WTC11 (cell line): ENCODE results near the gene ATP9B. TPM values are rescaled to one million over a fixed set of nuclear protein-coding genes. Genes with fewer than 3 reads are reported as not detected.

Source experiments
- CBFB ChIP-seq: sonication (generic); formaldehyde crosslinking; IDR thresholded peaks from 2 replicates; pipeline ENCODE4 v1.8.1; 2022; ENCODE audit warnings: mild to moderate bottlenecking, low read depth, missing genetic modification reagents
- CREM ChIP-seq: sonication (generic); formaldehyde crosslinking; IDR thresholded peaks from 2 replicates; pipeline ENCODE4 v1.8.1; 2022; ENCODE audit warnings: mild to moderate bottlenecking, missing genetic modification reagents, moderate library complexity
- ETV6 ChIP-seq: sonication (generic); formaldehyde crosslinking; IDR thresholded peaks from 2 replicates; pipeline ENCODE4 v1.8.1; 2022; ENCODE audit warnings: mild to moderate bottlenecking, missing genetic modification reagents
- FOXJ3 ChIP-seq: sonication (generic); formaldehyde crosslinking; IDR thresholded peaks from 2 replicates; pipeline ENCODE4 v1.9.0; 2021; ENCODE audit warnings: missing genetic modification reagents, mild to moderate bottlenecking, borderline replicate concordance
- FOXP1 ChIP-seq: sonication (generic); formaldehyde crosslinking; IDR thresholded peaks from 2 replicates; pipeline ENCODE4 v1.8.0; 2022; ENCODE audit warnings: missing genetic modification reagents, mild to moderate bottlenecking, moderate library complexity, borderline replicate concordance
- GRHL2 ChIP-seq: fragments of 250-450 bp; sonication (Bioruptor Pico); IDR thresholded peaks from 2 replicates; pipeline ENCODE4 v1.8.0; 2022; ENCODE audit warnings: mild to moderate bottlenecking, moderate library complexity; ENCODE audit not compliant: insufficient replicate concordance, severe bottlenecking
- HMGA2 ChIP-seq: fragments of 250-450 bp; sonication (Bioruptor Pico); IDR thresholded peaks from 2 replicates; pipeline ENCODE4 v1.4.0; 2021; ENCODE audit warnings: mild to moderate bottlenecking, moderate library complexity
- MAX ChIP-seq: sonication (generic); formaldehyde crosslinking; IDR thresholded peaks from 2 replicates; pipeline ENCODE4 v1.8.0; 2022; ENCODE audit warnings: mild to moderate bottlenecking, missing genetic modification reagents
- NFATC4 ChIP-seq: fragments of 250-450 bp; sonication (Bioruptor Pico); IDR thresholded peaks from 2 replicates; pipeline ENCODE4 v1.9.0; 2021; ENCODE audit warnings: mild to moderate bottlenecking
- NR2C2 ChIP-seq: sonication (generic); formaldehyde crosslinking; IDR thresholded peaks from 2 replicates; pipeline ENCODE4 v1.8.0; 2022; ENCODE audit warnings: mild to moderate bottlenecking, missing genetic modification reagents
- NR3C1 ChIP-seq: sonication (generic); formaldehyde crosslinking; conservative IDR thresholded peaks from 2 replicates; pipeline ENCODE4 v1.8.1; 2023; ENCODE audit warnings: low read depth, mild to moderate bottlenecking, missing genetic modification reagents
- TEAD1 ChIP-seq: sonication (generic); formaldehyde crosslinking; IDR thresholded peaks from 2 replicates; pipeline ENCODE4 v1.8.0; 2022; ENCODE audit warnings: mild to moderate bottlenecking, missing genetic modification reagents
- TP53 ChIP-seq: sonication (generic); formaldehyde crosslinking; IDR thresholded peaks from 2 replicates; pipeline ENCODE4 v1.8.1; 2023; ENCODE audit warnings: mild to moderate bottlenecking, missing genetic modification reagents
- ZBTB21 ChIP-seq: sonication (generic); formaldehyde crosslinking; IDR thresholded peaks from 2 replicates; pipeline ENCODE4 v1.8.1; 2023; ENCODE audit warnings: mild to moderate bottlenecking, missing genetic modification reagents, borderline replicate concordance
- ZNF219 ChIP-seq: sonication (generic); formaldehyde crosslinking; IDR thresholded peaks from 2 replicates; pipeline ENCODE4 v1.8.0; 2023; ENCODE audit warnings: missing genetic modification reagents, mild to moderate bottlenecking, borderline replicate concordance
- ZNF263 ChIP-seq: sonication (generic); formaldehyde crosslinking; IDR thresholded peaks from 2 replicates; pipeline ENCODE4 v1.8.1; 2022; ENCODE audit warnings: low read depth, mild to moderate bottlenecking, moderate library complexity, missing genetic modification reagents
- ZNF317 ChIP-seq: sonication (generic); formaldehyde crosslinking; IDR thresholded peaks from 2 replicates; pipeline ENCODE4 v1.8.1; 2023; ENCODE audit warnings: low read depth, mild to moderate bottlenecking, moderate library complexity, missing genetic modification reagents, borderline replicate concordance
- ZNF416 ChIP-seq: fragments of 250-450 bp; sonication (Bioruptor Pico); IDR thresholded peaks from 2 replicates; pipeline ENCODE4 v1.9.0; 2021; ENCODE audit warnings: mild to moderate bottlenecking, inconsistent platforms
- ZSCAN18 ChIP-seq: fragments of 250-450 bp; sonication (Bioruptor Pico); IDR thresholded peaks from 2 replicates; pipeline ENCODE4 v2.1.2; 2022; ENCODE audit warnings: mild to moderate bottlenecking, moderate library complexity
- total RNA-seq: library from RNA; stranded (reverse); gene quantifications from 3 replicates; pipeline ENCODE4 v1.2.3, GENCODE V29; 2021
- TF ChIP-seq, protein P1 (sequence below): sonication (generic); formaldehyde crosslinking; IDR thresholded peaks from 2 replicates; pipeline ENCODE4 v1.8.1; 2022; ENCODE audit warnings: missing genetic modification reagents, borderline replicate concordance
- TF ChIP-seq, protein P2 (sequence below): sonication (generic); formaldehyde crosslinking; IDR thresholded peaks from 2 replicates; pipeline ENCODE4 v1.8.1; 2023; ENCODE audit warnings: mild to moderate bottlenecking, missing genetic modification reagents
- TF ChIP-seq, protein P3 (sequence below): fragments of 250-450 bp; sonication (Bioruptor Pico); IDR thresholded peaks from 2 replicates; pipeline ENCODE4 v1.9.0; 2021; ENCODE audit warnings: mild to moderate bottlenecking
- TF ChIP-seq, protein P4 (sequence below): sonication (generic); formaldehyde crosslinking; IDR thresholded peaks from 2 replicates; pipeline ENCODE4 v1.8.0; 2023; ENCODE audit warnings: mild to moderate bottlenecking, missing genetic modification reagents
- TF ChIP-seq, protein P5 (sequence below): sonication (generic); formaldehyde crosslinking; IDR thresholded peaks from 2 replicates; pipeline ENCODE4 v1.8.0; 2022; ENCODE audit warnings: mild to moderate bottlenecking, missing genetic modification reagents
- TF ChIP-seq, protein P6 (sequence below): sonication (generic); formaldehyde crosslinking; IDR thresholded peaks from 2 replicates; pipeline ENCODE4 v1.8.0; 2022; ENCODE audit warnings: mild to moderate bottlenecking, missing genetic modification reagents

Gene ATP9B
- total RNA-seq, 1 experiment from 2014 or later = 19.0 TPM

DNA sequence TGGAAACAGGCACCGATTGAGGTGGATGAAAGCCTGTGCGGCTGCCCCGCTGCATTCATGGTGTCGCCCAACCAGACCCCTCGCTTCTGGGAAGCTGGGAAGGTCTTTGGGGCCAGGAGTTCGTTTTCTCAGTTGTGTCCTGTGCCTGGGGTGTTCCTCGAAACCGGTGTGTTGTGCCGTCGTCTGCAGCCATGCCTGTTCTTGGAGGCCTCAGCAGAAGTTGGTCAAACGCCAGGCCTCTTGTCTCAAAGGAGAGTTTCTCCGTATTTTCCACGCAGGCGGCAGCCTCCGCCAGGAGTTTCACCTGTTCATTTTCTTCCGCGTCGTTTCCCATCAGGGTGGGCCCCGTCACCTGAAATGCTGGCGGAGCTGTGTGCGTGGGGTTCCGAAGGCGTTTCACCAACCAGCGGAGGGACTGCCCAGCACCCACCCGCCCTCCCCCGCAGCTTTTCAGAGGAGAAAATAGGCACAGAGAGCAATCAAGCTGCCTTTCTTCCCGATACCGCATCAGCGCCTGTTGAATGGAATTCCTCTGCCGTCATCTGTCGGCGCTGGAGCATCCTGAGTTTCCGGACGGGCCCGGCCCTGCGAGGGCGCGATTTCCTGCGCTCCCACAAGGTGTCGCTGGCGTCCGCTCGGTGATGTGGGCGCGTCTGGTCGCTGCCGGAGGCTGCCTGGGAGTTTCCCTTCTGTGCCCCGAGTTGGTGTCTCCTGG is 309.5 kb downstream of the ATP9B start (continued):
- no peak for TF ChIP-seq ZSCAN18 (CRISPR knock-in tag)
- no peak for TF ChIP-seq ZNF416
- TF ChIP-seq ZBTB21 = no peak; the same call in 1 of the 2 replicates
- TF ChIP-seq TEAD1 (CRISPR knock-in tag) = peak; percentile 60; the same call in 1 of the 2 replicates
- no peak for TF ChIP-seq TP53 (CRISPR knock-in tag)
- TF ChIP-seq CBFB (CRISPR knock-in tag) = no peak
- peak; percentile 53; the same call in 1 of the 2 replicates for TF ChIP-seq CREM (CRISPR knock-in tag)
- TF ChIP-seq NFATC4 = no peak
- TF ChIP-seq NR3C1 (CRISPR knock-in tag) = no peak
- no peak for TF ChIP-seq ZNF263 (CRISPR knock-in tag)
- no peak for TF ChIP-seq ZNF219 (CRISPR knock-in tag)
- TF ChIP-seq, protein P1, sequence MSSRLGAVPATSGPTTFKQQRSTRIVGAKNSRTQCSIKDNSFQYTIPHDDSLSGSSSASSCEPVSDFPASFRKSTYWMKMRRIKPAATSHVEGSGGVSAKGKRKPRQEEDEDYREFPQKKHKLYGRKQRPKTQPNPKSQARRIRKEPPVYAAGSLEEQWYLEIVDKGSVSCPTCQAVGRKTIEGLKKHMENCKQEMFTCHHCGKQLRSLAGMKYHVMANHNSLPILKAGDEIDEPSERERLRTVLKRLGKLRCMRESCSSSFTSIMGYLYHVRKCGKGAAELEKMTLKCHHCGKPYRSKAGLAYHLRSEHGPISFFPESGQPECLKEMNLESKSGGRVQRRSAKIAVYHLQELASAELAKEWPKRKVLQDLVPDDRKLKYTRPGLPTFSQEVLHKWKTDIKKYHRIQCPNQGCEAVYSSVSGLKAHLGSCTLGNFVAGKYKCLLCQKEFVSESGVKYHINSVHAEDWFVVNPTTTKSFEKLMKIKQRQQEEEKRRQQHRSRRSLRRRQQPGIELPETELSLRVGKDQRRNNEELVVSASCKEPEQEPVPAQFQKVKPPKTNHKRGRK (CRISPR knock-in tag) = no peak
- no peak for TF ChIP-seq FOXP1
- TF ChIP-seq, protein P2, sequence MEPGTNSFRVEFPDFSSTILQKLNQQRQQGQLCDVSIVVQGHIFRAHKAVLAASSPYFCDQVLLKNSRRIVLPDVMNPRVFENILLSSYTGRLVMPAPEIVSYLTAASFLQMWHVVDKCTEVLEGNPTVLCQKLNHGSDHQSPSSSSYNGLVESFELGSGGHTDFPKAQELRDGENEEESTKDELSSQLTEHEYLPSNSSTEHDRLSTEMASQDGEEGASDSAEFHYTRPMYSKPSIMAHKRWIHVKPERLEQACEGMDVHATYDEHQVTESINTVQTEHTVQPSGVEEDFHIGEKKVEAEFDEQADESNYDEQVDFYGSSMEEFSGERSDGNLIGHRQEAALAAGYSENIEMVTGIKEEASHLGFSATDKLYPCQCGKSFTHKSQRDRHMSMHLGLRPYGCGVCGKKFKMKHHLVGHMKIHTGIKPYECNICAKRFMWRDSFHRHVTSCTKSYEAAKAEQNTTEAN = no peak
- TF ChIP-seq NR2C2 = no peak
- no peak for TF ChIP-seq FOXJ3 (CRISPR knock-in tag)
- TF ChIP-seq, protein P3, sequence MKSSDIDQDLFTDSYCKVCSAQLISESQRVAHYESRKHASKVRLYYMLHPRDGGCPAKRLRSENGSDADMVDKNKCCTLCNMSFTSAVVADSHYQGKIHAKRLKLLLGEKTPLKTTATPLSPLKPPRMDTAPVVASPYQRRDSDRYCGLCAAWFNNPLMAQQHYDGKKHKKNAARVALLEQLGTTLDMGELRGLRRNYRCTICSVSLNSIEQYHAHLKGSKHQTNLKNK = no peak
- TF ChIP-seq, protein P4, sequence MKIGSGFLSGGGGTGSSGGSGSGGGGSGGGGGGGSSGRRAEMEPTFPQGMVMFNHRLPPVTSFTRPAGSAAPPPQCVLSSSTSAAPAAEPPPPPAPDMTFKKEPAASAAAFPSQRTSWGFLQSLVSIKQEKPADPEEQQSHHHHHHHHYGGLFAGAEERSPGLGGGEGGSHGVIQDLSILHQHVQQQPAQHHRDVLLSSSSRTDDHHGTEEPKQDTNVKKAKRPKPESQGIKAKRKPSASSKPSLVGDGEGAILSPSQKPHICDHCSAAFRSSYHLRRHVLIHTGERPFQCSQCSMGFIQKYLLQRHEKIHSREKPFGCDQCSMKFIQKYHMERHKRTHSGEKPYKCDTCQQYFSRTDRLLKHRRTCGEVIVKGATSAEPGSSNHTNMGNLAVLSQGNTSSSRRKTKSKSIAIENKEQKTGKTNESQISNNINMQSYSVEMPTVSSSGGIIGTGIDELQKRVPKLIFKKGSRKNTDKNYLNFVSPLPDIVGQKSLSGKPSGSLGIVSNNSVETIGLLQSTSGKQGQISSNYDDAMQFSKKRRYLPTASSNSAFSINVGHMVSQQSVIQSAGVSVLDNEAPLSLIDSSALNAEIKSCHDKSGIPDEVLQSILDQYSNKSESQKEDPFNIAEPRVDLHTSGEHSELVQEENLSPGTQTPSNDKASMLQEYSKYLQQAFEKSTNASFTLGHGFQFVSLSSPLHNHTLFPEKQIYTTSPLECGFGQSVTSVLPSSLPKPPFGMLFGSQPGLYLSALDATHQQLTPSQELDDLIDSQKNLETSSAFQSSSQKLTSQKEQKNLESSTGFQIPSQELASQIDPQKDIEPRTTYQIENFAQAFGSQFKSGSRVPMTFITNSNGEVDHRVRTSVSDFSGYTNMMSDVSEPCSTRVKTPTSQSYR = no peak
- TF ChIP-seq MAX (CRISPR knock-in tag) = no peak; the same call in 1 of the 2 replicates
- no peak for TF ChIP-seq GRHL2 (CRISPR knock-in tag)
- TF ChIP-seq, protein P5, sequence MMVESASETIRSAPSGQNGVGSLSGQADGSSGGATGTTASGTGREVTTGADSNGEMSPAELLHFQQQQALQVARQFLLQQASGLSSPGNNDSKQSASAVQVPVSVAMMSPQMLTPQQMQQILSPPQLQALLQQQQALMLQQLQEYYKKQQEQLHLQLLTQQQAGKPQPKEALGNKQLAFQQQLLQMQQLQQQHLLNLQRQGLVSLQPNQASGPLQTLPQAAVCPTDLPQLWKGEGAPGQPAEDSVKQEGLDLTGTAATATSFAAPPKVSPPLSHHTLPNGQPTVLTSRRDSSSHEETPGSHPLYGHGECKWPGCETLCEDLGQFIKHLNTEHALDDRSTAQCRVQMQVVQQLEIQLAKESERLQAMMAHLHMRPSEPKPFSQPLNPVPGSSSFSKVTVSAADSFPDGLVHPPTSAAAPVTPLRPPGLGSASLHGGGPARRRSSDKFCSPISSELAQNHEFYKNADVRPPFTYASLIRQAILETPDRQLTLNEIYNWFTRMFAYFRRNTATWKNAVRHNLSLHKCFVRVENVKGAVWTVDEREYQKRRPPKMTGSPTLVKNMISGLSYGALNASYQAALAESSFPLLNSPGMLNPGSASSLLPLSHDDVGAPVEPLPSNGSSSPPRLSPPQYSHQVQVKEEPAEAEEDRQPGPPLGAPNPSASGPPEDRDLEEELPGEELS = no peak
- no peak for TF ChIP-seq ZNF317
- TF ChIP-seq HMGA2 (CRISPR knock-in tag) = no peak
- TF ChIP-seq ETV6 = no peak
- TF ChIP-seq, protein P6, sequence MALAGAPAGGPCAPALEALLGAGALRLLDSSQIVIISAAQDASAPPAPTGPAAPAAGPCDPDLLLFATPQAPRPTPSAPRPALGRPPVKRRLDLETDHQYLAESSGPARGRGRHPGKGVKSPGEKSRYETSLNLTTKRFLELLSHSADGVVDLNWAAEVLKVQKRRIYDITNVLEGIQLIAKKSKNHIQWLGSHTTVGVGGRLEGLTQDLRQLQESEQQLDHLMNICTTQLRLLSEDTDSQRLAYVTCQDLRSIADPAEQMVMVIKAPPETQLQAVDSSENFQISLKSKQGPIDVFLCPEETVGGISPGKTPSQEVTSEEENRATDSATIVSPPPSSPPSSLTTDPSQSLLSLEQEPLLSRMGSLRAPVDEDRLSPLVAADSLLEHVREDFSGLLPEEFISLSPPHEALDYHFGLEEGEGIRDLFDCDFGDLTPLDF = no peak
